Measurements from ENCODE around the gene TMPRSS9. TPM values are rescaled to one million over a fixed set of nuclear protein-coding genes. Genes with fewer than 3 reads are reported as not detected.
A peak's percentile ranks its signal among the peaks of the same experiment; 100 is the strongest.
"Not testable (repeated sequence)": the region's sequence is repeated elsewhere in the genome, so short reads cannot be mapped to it uniquely, and the experiment has no call there.

The TMPRSS9 gene
- total RNA-seq, 1 donor from 2014 or later, result not detected

- no peak for DNase-seq (ENCODE audit: extremely low read depth, low read depth, low spot score)
Measured at GRCh38 chr19:2454962-2455850, 95.1 kb downstream of the TMPRSS9 start.

DNA sequence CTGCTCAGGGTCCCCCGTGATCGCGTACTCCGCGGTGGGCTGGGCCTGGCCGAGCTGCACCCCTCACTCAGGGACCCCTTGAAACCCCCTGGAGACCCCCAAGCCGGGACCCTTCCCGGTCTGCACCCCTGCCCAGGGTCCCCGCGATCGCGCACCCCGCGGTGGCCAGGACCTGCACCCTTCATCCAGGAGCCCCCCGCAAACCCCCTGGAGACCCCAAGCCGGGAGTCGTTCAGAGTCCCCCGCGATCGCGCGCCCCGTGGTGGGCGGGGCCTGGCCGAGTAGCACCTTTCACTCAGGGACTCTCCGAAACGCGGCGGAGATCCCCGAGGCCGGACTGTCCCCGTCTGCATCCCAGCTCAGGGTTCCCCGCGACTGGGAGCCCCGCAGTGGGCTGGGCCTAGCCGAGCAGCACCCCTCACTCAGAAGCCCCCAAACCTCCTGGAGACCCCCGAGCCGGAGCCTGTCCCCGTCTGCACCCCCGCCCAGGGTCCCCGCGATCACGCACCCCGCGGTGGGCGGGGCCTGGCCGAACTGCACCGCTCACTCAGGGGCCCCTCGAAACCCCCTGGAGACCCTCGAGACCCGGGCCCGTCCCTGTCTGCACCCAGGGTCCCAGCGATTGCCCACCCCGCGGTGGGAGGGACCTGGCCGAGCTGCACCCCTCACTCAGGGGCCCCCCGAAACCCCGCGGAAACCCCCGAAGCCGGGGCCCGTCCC lies 95.9 kb downstream of the TMPRSS9 start:
- no peak for DNase-seq (ENCODE audit: extremely low read depth, low read depth, low spot score)

DNA sequence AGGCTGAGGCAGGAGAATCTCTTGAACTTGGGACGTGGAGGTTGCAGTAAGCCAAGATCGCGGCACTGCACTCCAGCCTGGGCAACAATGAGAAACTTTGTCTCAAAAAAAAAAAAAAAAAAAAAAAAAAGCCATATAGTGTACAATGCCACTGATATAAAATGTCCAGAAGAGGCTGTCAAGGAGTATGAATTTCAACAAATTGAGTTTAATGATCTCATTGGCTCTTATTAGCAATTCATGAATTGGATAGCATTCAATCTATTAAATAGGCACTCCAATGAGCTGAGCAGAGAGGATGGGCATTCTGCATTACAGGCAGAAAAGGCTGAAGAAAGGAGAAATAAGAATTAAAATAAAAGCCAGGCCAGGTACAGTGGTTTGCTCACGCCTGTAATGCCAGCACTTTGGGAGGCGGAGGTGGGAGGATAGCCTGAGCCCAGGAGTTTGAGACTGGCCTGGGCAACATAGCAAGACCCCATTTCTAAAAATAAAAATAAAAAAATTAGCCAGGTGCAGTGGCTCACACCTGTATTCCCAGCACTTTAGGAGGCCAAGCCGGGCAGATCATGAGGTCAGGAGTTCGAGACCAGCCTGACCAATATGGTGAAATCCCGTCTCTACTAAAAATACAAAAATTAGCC lies 97.5 kb downstream of the TMPRSS9 start:
- no peak for DNase-seq (ENCODE audit: extremely low read depth, low read depth, low spot score)

GRCh38 chr19:2458054-2458453 lies 98.0 kb downstream of the TMPRSS9 start:
- no peak for DNase-seq (ENCODE audit: extremely low read depth, low read depth, low spot score)

DNA sequence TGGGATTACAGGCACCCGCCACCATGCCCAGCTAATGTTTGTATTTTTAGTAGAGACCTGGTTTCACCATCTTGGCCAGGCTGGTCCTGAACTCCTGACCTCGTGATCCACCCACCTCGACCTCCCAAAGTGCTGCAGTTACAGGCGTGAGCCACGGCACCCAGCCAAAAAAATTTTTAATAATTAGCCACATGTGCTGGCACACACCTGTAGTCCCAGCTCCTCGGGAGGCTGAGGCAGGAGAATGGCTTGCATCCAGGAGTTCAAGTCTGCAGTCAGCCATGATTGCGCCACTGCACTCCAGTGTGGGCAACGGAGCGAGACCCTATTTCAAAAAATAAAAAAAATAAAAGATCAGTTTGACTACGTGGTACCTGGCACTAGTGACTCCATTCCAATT lies 98.7 kb downstream of the TMPRSS9 start:
- DNase-seq (ENCODE audit: extremely low read depth, low read depth, low spot score), result not testable (repeated sequence)

DNA sequence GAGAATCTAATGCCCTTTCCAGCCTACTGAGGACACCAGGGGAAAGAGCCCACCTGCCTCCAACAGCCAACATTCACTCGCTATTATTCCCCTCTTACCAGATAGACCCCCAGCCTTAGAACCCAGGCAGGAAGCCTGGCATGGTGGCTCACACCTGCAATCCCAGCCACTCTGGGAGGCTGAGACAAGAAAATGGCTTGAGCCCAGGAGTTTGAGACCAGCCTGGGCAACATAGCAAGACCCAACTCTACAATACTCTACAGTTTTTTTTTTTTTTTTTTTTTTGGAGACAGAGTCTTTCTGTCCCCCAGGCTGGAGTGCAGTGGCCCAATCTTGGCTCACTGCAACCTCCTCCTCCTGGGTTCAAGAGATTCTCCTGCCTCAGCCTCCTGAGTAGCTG lies 100.2 kb downstream of the TMPRSS9 start:
- no peak for DNase-seq (ENCODE audit: extremely low read depth, low read depth, low spot score)

DNA sequence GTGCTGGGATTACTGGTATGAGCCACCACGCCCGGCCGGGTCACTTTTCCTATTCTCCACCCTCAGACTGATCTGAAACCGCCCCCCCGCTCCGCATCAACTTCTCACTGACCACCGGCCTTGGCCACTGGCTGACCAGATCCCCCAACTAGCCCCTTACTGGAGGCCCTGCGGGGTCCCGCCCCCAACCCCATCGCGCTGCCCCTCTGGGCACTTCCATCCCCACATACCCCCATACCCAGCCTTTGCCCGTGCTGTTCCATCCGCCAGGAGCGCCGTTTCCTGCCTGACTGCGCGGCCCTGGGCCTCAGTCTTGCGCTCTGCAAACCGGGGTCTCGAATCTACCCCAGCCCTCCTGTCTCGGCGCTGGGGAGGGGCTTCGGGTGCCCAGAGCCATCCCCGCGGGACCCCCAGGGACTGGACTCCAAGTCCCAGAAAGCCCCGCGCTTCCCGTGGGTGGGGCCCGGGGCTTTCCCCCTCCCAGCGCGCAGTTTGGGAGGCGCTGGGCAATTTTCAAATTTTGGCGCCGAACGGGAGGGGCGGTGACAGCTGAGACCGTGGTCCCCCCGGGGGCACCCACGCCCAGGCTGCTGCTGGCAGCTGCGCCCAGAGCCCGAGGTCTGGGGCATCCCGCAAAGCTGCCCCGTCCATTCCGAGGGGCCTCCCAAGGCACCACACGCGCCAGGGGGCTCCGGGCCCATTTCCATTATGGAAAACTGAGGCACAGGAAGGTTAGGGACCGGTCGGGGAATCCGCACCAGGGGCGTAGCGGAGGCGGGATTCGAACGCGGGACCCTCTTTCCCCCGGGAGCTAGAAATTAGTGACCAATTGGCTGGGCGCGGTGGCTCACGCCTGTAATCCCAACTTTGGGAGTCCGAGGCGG lies 101.9 kb downstream of the TMPRSS9 start:
- no peak for DNase-seq (ENCODE audit: extremely low read depth, low read depth, low spot score)

- DNase-seq (ENCODE audit: extremely low read depth, low read depth, low spot score), result peak; percentile 94
Measured at GRCh38 chr19:2462635-2463421, 102.8 kb downstream of the TMPRSS9 start.

DNA sequence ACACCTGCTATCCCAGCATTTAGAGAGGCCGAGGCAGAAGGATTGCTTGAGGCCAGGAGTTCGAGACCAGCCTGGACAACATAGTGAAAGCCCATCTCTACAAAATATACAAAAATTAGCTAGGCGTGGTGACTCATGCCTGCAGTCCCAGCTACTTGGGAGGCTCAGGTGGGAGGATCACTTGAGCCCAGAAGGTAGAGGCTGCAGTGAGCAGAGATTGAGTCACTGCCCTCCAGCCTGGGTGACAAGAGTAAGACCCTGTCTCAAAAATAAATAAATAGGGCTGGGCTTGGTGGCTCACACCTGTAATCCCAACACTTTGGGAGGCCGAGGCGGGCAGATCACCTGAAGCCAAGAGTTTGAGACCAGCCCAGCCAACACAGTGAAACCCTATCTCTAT lies 103.6 kb downstream of the TMPRSS9 start:
- DNase-seq (ENCODE audit: extremely low read depth, low read depth, low spot score), result not testable (repeated sequence)

- DNase-seq (ENCODE audit: extremely low read depth, low read depth, low spot score), result no peak
Measured at GRCh38 chr19:2464389-2464788, 104.3 kb downstream of the TMPRSS9 start.

- no peak for DNase-seq (ENCODE audit: extremely low read depth, low read depth, low spot score)
Measured at GRCh38 chr19:2468596-2468995, 108.5 kb downstream of the TMPRSS9 start.

- no peak for DNase-seq (ENCODE audit: extremely low read depth, low read depth, low spot score)
Measured at GRCh38 chr19:2469102-2469914, 109.2 kb downstream of the TMPRSS9 start.

GRCh38 chr19:2469915-2470200 lies 109.8 kb downstream of the TMPRSS9 start:
- DNase-seq (ENCODE audit: extremely low read depth, low read depth, low spot score), result not testable (repeated sequence)

DNA sequence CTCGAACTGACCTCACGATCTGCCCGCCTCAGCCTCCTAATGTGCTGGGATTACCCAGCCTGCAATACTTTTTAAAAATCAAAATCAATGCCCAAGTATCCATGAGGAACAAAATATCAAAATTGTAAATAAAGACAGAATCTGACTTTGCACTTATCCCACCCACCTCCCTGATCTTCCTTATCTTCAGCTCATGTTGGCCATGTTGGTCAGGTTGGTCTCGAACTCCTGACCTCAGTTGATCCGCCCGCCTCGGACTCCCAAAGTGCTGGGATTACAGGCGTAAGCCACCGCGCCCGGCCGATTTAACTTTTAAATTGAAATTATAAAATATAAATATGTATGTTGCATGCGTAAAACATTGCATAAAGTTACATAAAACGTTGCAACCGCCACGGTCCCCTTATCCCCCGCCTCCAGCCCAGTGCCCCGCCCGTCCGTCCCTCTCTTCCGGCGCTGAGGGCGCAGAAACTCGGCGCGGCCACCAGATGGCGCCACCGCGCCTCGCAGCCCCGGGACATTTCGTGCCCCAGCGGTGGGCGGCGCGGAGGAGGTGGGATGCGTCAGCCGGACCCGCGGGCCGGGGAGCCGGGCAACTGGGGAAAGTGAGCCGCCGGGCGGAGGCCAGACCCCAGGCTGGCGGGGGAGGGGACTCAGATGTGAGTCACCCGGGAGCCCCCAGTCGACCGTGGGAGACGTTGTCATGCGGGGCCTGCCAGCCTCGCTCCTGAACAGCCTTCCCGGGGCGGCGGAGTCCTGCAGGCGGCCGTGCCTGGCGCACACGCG lies 114.4 kb downstream of the TMPRSS9 start:
- DNase-seq (ENCODE audit: extremely low read depth, low read depth, low spot score), result no peak

GRCh38 chr19:2475018-2475701 lies 115.1 kb downstream of the TMPRSS9 start:
- DNase-seq (ENCODE audit: extremely low read depth, low read depth, low spot score), result no peak
